Activated T-cell treated with anti-CD3 and anti-CD28 coated beads for 24 hours (primary cell): ENCODE results near the gene GLT1D1.

Experiments used
- DNase-seq: peaks from one replicate; pipeline ENCODE4 v3.0.0-alpha.2; 2020; ENCODE audit warnings: low read depth

Gene GLT1D1

GRCh38 chr12:128856035-128856790, 2.9 kb downstream of the GLT1D1 start:
- no peak for DNase-seq

DNA sequence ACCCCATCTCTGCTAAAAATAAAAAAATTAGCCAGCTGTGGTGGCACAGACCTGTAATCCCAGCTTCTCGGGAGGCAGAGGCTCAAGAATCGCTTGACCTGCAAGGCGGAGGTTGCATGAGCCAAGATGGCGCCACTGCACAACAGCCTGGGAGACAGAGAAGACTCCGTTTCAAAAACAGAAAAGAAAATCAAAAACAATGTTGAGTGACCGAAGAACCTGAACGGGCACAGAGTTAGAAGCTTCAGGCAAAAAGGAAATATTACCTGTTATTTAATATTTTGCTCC, 3.5 kb downstream of the GLT1D1 start:
- DNase-seq: no peak

DNA sequence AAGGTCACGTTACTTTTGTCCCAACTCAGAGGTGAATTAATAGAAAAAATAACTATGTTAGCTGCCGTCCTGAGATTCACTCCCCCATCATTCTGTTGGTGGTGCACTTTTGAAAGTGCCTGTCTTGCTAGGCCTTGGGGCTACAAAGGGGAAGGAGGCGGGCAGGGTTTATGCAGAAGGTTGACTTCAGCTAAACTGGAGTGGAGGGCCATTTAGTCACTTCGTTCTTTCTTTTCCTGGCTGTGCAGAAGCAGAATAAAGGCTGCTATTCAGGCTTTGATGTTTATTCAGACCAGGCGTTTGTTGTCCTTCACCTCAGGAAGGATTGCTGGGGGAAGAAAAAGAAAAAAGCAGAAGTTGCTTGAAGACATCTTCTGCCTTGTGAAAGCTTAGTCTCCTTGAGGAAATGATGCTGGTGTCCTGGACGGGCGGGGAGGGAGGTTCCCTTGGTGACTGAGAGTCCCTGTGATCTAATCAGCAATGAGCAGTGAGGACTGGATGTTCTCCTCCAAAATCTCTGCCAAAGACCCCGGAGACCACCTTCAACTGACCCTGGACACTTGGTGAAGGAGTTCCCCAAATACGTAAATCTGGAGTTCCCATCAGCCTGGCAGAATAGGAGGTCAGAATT, 4.0 kb downstream of the GLT1D1 start:
- DNase-seq: no peak

DNA sequence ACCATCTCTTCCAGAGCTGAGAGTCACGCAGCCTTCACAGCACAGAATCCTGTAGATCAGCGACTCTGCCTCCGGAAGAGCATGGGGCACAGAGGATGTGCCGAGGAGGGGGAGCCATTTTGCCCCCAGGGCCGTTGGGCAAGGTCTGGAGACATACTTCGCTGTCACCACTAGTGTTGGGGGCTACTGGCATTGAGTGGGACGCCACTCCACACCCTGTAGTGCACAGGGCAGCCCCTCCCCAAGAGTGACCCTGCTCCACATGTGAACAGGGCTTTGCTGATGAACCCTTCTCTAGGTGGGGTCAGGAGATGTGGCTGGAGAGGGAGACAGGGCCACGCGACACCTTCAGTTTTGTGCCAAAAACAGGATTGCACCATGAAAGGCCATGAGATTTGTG, 6.0 kb downstream of the GLT1D1 start:
- DNase-seq: no peak

DNA sequence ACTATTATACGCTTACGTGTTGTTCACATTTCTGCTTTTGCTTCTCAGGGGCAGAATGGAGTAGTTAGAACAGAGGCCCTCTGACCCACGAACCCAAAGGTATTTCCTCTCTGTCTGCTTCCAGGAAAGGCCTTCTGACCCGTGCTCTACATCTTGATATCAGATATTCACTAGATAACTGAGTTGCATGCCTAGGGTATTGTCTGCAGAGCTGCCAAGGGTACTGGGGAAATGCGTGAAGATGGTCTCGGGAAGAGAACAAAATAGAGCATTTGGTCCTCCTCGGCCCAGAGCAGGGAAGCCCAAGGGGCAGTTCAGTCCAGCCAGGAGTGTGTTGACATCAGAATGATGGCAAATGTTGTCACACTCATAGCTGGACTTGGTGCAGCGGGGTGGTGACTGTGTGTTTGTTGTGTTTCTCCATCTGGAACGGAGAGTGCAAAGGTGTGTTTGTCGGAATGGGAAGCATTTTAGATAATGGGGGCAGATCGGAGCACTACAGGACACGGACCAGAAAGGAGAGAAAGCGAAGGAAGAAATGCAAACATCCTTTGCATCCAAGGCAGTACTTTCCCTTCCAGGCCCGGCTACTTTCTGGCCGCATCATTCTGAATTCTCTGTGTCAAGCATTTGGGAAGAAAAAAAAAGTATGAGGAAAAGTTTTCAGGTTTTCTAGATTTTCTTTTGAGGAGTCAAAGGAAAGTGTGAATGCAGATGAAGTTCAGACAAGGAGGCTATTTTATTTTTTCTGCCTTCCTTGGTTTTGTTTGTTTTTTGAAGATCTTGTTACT, 8.1 kb downstream of the GLT1D1 start:
- no peak for DNase-seq

- no peak for DNase-seq
These were observed 10.7 kb downstream of the GLT1D1 start for GRCh38 chr12:128863957-128864356.

DNA sequence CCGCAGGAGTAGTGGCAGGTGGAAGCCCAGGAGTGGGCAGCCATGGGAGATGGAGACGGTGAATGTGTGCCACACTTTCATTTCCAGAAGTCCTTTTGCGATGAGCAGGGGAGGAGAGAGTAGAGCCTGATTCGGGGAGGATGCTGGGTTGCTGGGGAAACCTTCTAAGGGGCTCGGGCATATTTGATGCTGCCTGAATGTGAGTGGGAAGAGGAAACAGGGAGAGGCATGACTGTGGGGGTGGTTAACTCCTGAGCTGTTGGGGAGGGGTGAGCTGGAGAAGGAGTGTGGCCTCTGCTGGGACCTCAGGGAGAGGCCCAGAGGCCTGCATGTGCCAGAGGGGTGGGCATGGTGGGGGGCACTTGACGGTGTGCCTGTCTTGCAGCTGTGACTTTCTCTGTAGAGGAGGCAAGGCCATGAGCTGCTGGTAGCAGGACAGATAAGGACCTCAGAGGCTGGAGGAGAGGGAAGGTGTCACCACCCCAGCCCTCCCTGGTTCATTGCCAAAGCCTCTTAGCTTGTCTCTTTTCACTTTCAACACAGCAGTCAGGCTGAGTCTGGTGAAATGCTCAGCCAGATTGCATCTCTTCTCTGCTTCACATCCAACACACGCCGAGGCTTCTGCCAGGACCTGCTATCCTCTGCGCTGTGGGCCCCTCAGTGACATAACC, 11.4 kb downstream of the GLT1D1 start:
- no peak for DNase-seq

GRCh38 chr12:128867466-128867865, 14.2 kb downstream of the GLT1D1 start:
- DNase-seq: no peak

- DNase-seq: no peak
These were observed 18.2 kb downstream of the GLT1D1 start for GRCh38 chr12:128871516-128871892.

GRCh38 chr12:128872303-128872702, 19.0 kb downstream of the GLT1D1 start:
- DNase-seq: no peak

DNA sequence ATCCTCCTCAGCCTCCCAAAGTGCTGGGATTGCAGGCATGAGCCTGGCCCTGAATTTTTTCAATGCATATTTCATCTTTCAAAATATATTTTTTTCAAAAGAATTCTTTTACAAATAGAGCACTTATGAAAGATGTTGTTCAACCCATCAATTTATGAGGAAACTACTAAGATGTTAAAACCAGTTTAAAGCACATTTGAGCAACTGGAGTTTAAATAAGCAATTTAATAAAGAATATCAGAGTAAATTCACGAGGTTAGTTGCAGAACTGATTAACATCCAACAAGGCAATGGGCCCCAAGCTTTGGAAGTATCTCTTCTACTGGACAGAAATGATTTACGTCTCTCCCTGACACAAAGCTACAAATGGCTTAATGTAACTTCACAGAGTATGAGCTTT, 23.3 kb downstream of the GLT1D1 start:
- DNase-seq: no peak

GRCh38 chr12:128879898-128880764, 26.9 kb downstream of the GLT1D1 start:
- no peak for DNase-seq

DNA sequence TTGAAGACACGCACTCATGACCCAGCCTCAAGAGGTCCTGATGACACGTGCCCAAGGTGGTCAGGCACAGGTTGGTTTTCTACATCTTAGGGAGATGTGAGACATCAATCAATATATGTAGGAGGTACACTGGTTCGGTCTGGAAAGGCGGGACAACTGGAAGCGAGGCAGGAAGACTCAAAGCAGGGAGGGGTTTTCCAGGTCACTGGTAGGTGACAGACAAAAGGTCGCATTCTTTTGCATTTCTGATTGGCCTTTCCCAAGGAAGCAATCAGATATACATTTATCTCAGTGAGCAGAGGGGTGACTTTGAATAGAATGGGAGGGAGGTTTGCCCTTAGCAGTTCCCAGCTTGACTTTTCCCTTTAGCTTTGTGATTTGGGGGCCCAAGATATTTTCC, 38.6 kb downstream of the GLT1D1 start:
- DNase-seq: no peak

GRCh38 chr12:128903236-128903635, 50.0 kb downstream of the GLT1D1 start:
- DNase-seq: no peak

- DNase-seq: no peak
These were observed 51.8 kb downstream of the GLT1D1 start for GRCh38 chr12:128905003-128905544.

- no peak for DNase-seq
These were observed 53.3 kb downstream of the GLT1D1 start for GRCh38 chr12:128906485-128907137.

GRCh38 chr12:128908254-128908653, 55.0 kb downstream of the GLT1D1 start:
- DNase-seq: no peak

DNA sequence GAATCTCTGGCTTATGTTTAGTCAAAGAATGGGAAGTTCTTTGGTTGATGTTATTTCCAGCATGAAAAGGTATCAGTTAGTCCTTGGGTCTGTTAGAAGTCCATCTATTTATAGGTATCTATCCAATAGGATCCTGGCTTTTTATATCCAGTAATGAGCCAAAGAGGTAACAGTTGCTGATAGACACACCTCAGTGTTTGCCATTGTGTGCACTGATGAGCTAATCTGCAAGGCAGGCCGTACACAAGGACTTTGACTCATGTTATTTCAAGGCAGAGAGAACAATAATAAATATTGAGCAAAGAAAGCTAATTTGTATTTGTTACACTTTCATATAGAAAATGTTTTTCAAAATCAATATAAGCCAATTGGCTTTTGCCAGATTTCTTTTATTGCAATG, 56.4 kb downstream of the GLT1D1 start:
- DNase-seq: no peak

DNA sequence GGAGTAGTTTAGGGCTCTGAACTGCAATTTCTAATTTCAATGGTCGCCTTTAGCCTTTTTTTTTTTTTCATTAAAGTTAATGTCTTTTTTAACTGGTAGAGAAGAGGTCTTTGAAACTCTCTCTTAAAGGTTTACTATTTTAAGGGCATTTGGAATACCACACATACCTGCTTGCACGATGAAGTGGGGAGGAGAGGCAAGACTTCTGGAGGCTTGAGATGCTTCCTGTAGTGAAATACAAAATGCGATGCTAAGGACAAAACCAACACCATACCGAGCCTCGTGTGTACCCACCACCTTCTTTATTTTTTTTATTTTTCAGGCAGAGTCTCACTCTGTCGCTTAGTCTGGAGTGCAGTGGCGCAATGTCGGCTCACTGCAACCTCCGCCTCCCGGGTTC, 57.4 kb downstream of the GLT1D1 start:
- no peak for DNase-seq

GRCh38 chr12:128911861-128912260, 58.6 kb downstream of the GLT1D1 start:
- DNase-seq: no peak
